Activated CD4-positive, CD25-positive, alpha-beta regulatory T cell treated with anti-CD3 and anti-CD28 coated beads, Interleukin-2, amount 50 U/mL, for 24 hours (primary cell): Measurements from ENCODE around the gene KIF1B.

Experiments used
- ATAC-seq, 2 donors: fragments of 150-1000 bp; cut with Tn5 transposase; one replicate each; pipeline ENCODE4 v1.10.0; 2021; ENCODE audit warnings: mild to moderate bottlenecking in 1 of 2, moderate library complexity in 1 of 2

The KIF1B gene

DNA sequence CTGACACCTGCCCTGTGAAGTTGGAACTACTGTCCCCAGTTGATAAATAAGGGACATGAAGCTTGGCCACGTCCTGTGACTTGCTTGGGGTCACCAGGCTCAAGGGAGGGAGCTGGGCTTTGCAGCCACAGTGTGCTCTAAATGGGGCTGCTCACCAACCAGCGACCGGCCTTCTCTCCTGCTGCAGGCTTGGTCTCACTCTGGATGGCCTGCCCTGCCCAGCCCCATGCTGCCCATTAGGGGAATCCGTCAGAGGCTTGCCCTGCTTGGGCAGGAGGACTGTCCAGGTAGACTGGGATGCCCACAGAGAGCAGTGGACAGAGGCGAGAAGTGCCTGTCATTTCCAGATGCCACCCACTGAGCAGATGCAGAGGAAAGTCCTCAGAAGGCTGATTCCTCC lies 218.6 kb downstream of the KIF1B start:
- ATAC-seq, result no peak

DNA sequence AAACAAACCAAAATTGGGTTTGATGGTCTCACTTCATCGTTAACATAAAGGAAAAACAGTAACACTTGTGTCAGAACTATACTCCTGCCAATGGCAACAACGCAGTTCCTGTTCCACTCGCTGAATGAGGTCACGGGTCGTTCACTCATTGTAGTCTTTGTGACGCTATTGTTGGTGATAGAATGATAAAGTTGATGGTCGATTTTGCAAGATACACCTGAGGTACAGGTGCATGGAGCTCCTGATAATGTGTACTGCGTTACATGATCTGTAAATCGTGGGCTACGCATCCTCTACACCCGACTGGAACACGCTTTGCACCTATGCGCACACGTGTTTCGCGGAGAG lies 219.5 kb downstream of the KIF1B start:
- peak in 1 of 2 donors; percentile 6 for ATAC-seq

- ATAC-seq, result peak; percentile 84 to 87
Observed at GRCh38 chr1:10430216-10431069, 220.1 kb downstream of the KIF1B start, which contains the start of gene CENPS. CENPS (plus strand) TSS chr1:10430433; CDS start chr1:10430518, 85 bp downstream.
